A673 (cell line): Measurements from ENCODE around the gene KRT37. TPM values are rescaled to one million over a fixed set of nuclear protein-coding genes. Genes with fewer than 3 reads are reported as not detected.

Experiments used
- BruUV-seq: library from RNA; stranded (reverse); fragments of 400-500 nt; replicated peaks from 2 replicates; lab custom pipeline; 2021; lab: Mats Ljungman, UMichigan
- CTCF ChIA-PET: fragments of 300-600 bp; sonication (Branson Sonifier 250); formaldehyde crosslinking; loops from one replicate; lab custom pipeline; 2022; ENCODE audit warnings: antibody characterized with exemption; lab: Charles Lee
- POLR2A ChIA-PET: fragments of 300-600 bp; sonication (Branson Sonifier 250); formaldehyde crosslinking; loops from one replicate; lab custom pipeline; 2022; ENCODE audit warnings: antibody characterized with exemption; ENCODE audit not compliant: low non-redundant PET; lab: Charles Lee
- DNase-seq: peaks from one replicate; pipeline ENCODE4 v3.0.0-alpha.2; 2015; ENCODE audit warnings: low spot score
- H3K27ac ChIP-seq: fragments of 200-600 bp; sonication (generic); 2 replicates; pipeline ENCODE4 v1.5.1; 2016; ENCODE audit warnings: mixed run types, low read depth, mild to moderate bottlenecking, mixed read lengths, antibody characterized with exemption, low read length; ENCODE audit not compliant: poor library complexity, severe bottlenecking
- H3K27me3 ChIP-seq: fragments of 200-600 bp; sonication (generic); replicated peaks from 2 replicates; pipeline ENCODE4 v1.6.1; 2017; ENCODE audit warnings: mixed run types, low read depth, mild to moderate bottlenecking, mixed read lengths, antibody characterized with exemption, low read length; ENCODE audit not compliant: insufficient read depth, poor library complexity
- H3K36me3 ChIP-seq: fragments of 200-600 bp; sonication (generic); 2 replicates; pipeline ENCODE4 v1.6.1; 2016; ENCODE audit warnings: mixed run types, mild to moderate bottlenecking, mixed read lengths, antibody characterized with exemption, low read length; ENCODE audit not compliant: insufficient read depth, poor library complexity, severe bottlenecking
- H3K4me1 ChIP-seq: fragments of 200-600 bp; sonication (generic); 2 replicates; pipeline ENCODE4 v1.6.1; 2017; ENCODE audit warnings: mixed run types, mild to moderate bottlenecking, mixed read lengths, antibody characterized with exemption, low read length; ENCODE audit not compliant: insufficient read depth, poor library complexity, severe bottlenecking
- H3K4me3 ChIP-seq: fragments of 200-600 bp; sonication (generic); 2 replicates; pipeline ENCODE4 v1.5.1; 2016; ENCODE audit warnings: low read depth, mixed run types, mild to moderate bottlenecking, mixed read lengths, low read length; ENCODE audit not compliant: poor library complexity, severe bottlenecking
- H3K9me3 ChIP-seq: fragments of 200-600 bp; sonication (generic); 2 replicates; pipeline ENCODE4 v1.6.1; 2016; ENCODE audit warnings: mixed run types, low read depth, mild to moderate bottlenecking, mixed read lengths, antibody characterized with exemption, low read length; ENCODE audit not compliant: poor library complexity, severe bottlenecking
- CTCF ChIP-seq: fragments of 300-800, 200-600 bp; sonication (generic); conservative IDR thresholded peaks from 2 replicates; pipeline ENCODE4 v1.5.1; 2017; ENCODE audit warnings: low read depth, mild to moderate bottlenecking, antibody characterized with exemption, low read length, moderate library complexity, mixed read lengths
- EZH2 ChIP-seq: fragments of 200-600 bp; sonication (generic); IDR thresholded peaks from 2 replicates; pipeline ENCODE4 v1.6.1; 2017; ENCODE audit warnings: borderline replicate concordance, low read depth, mild to moderate bottlenecking, mixed read lengths, antibody characterized with exemption, low read length; ENCODE audit not compliant: poor library complexity, severe bottlenecking
- intact Hi-C: fragments of 100-400 bp; cut with micrococcal nuclease; formaldehyde crosslinking; loops from one replicate; pipeline ENCODE4 v1.10.0; 2022; ENCODE audit not compliant: unreplicated experiment
- total RNA-seq: library from RNA; stranded (reverse); gene quantifications from 2 replicates; pipeline ENCODE4 v1.2.3, GENCODE V29; 2021

Gene KRT37
- total RNA-seq, 1 experiment from 2014 or later = not detected

- no peak for DNase-seq
- Histone ChIP-seq H3K36me3 (no peaks in the 10 kb centered on the region), H3K4me1 (no peaks in the 10 kb centered on the region), H3K27ac (no peak within 1 kb of the TSS), H3K4me3 (no peak within 1 kb of the TSS), H3K9me3 (no peaks in the 10 kb centered on the region), H3K27me3 (no peaks in the 10 kb centered on the region)
- intact Hi-C loops = no loop called here
- TF ChIP-seq EZH2 = no peak
- TF ChIP-seq CTCF = no peak
- BruUV-seq = no TSS peak
- POLR2A ChIA-PET = no interaction called here
- CTCF ChIA-PET = no interaction called here
These were observed 42.6 kb upstream of the KRT37 start, which contains the start of gene KRT32 for GRCh38 chr17:41466988-41467387. KRT32 (minus strand) TSS chr17:41467386; CDS start chr17:41467325, 61 bp downstream.

GRCh38 chr17:41464682-41465081 lies 40.3 kb upstream of the KRT37 start:
- Histone ChIP-seq H3K27me3 (no peaks in the 10 kb centered on the region), H3K27ac (no peak overlapping the region), H3K36me3 (no peaks in the 10 kb centered on the region), H3K4me1 (no peaks in the 10 kb centered on the region), H3K9me3 (no peaks in the 10 kb centered on the region), H3K4me3 (no peak overlapping the region)
- TF ChIP-seq EZH2 (no peak), CTCF (no peak)
- ChIA-PET CTCF (no interaction called here), POLR2A (no interaction called here)
- peak; percentile 63 for DNase-seq
- no TSS peak for BruUV-seq
- intact Hi-C loops = no loop called here

- no peaks in the 10 kb centered on the region for H3K9me3 ChIP-seq
- CTCF ChIA-PET = interaction anchor here (0.7 kb wide), 1 partner anchor 714 kb away, joined by 3 read pairs; no protein-coding TSS in a partner anchor
- no peaks in the 10 kb centered on the region for H3K36me3 ChIP-seq
- no TSS peak for BruUV-seq
- DNase-seq = no peak
- TF ChIP-seq EZH2 (no peak), CTCF (no peak)
- POLR2A ChIA-PET = no interaction called here
- H3K4me3 ChIP-seq = no peak overlapping the region
- no peaks in the 10 kb centered on the region for H3K27me3 ChIP-seq
- intact Hi-C loops = no loop called here
- H3K27ac ChIP-seq = no peak overlapping the region
- no peaks in the 10 kb centered on the region for H3K4me1 ChIP-seq
These were observed 39.8 kb upstream of the KRT37 start for GRCh38 chr17:41464173-41464572.
